Measurements from ENCODE around the gene NKAIN2.

- no peak for TF ChIP-seq CTCF (IDR thresholded peaks at IDR 0.05)
- TF ChIP-seq POLR2A (IDR thresholded peaks at IDR 0.05) = no peak
Measured at GRCh38 chr6:124027392-124027791, 223.7 kb downstream of the NKAIN2 start.

All from thyroid gland (tissue), 4 donors.